Caco-2 (cell line): ENCODE results near the gene PTGDR2. TPM values are rescaled to one million over a fixed set of nuclear protein-coding genes. Genes with fewer than 3 reads are reported as not detected.

Experiments used
- BruUV-seq: library from RNA; stranded (reverse); fragments of 400-500 nt; replicated peaks from 2 replicates; lab custom pipeline; 2021; lab: Mats Ljungman, UMichigan
- CTCF ChIA-PET: fragments of 300-600 bp; sonication (Branson Sonifier 250); formaldehyde crosslinking; loops from one replicate; lab custom pipeline; 2022; ENCODE audit warnings: antibody characterized with exemption; lab: Charles Lee
- POLR2A ChIA-PET: fragments of 300-600 bp; sonication (Branson Sonifier 250); formaldehyde crosslinking; loops from one replicate; lab custom pipeline; 2022; ENCODE audit warnings: antibody characterized with exemption; lab: Charles Lee
- DNase-seq, 2 experiments: peaks; one replicate each; pipeline versions ENCODE4 v3.0.0 to v3.0.0-alpha.2; 2020 to 2022
- H3K27me3 ChIP-seq: replicated peaks from 2 replicates; pipeline ENCODE4 v1.6.0; 2011; ENCODE audit warnings: low read length; ENCODE audit not compliant: control insufficient read depth, insufficient read depth
- H3K36me3 ChIP-seq: 2 replicates; pipeline ENCODE4 v1.5.1; 2011; ENCODE audit warnings: low read length; ENCODE audit not compliant: control insufficient read depth, insufficient read depth
- H3K4me1 ChIP-seq: fragments of 250-450 bp; sonication (Bioruptor Pico); 2 replicates; pipeline ENCODE4 v1.5.1; 2020; ENCODE audit warnings: mild to moderate bottlenecking
- H3K4me3 ChIP-seq: 2 replicates; pipeline ENCODE4 v1.5.1; 2011; ENCODE audit warnings: low read depth, mild to moderate bottlenecking, control low read depth, low read length
- H3K9me3 ChIP-seq: fragments of 250-450 bp; sonication (Bioruptor Pico); 2 replicates; pipeline ENCODE4 v1.5.1; 2020; ENCODE audit warnings: mild to moderate bottlenecking, moderate library complexity
- H3K27ac Mint-ChIP-seq: one replicate; pipeline ENCODE4 v1.8.0; 2022; ENCODE audit warnings: mixed read lengths; ENCODE audit not compliant: unreplicated experiment
- H3K27me3 Mint-ChIP-seq: one replicate; pipeline ENCODE4 v1.8.0; 2022; ENCODE audit warnings: mixed read lengths; ENCODE audit not compliant: insufficient read depth, unreplicated experiment
- H3K36me3 Mint-ChIP-seq: one replicate; pipeline ENCODE4 v1.8.0; 2022; ENCODE audit warnings: mild to moderate bottlenecking, mixed read lengths; ENCODE audit not compliant: insufficient read depth, unreplicated experiment
- H3K4me1 Mint-ChIP-seq: one replicate; pipeline ENCODE4 v1.8.0; 2022; ENCODE audit warnings: low read depth, mixed read lengths; ENCODE audit not compliant: unreplicated experiment
- H3K4me3 Mint-ChIP-seq: one replicate; pipeline ENCODE4 v1.8.0; 2022; ENCODE audit warnings: mild to moderate bottlenecking, moderate library complexity, mixed read lengths; ENCODE audit not compliant: unreplicated experiment
- H3K9me3 Mint-ChIP-seq: one replicate; pipeline ENCODE4 v1.8.0; 2022; ENCODE audit warnings: mixed read lengths; ENCODE audit not compliant: unreplicated experiment
- CTCF ChIP-seq, 2 experiments: fragments of 200-600 bp in 1 of 2; IDR thresholded peaks; 1 replicate in 1 of 2; 2 replicates in 1 of 2; pipeline versions ENCODE4 v1.5.1 to v1.8.0; 2011 to 2022; ENCODE audit warnings: antibody characterized with exemption in 1 of 2, control low read depth in 1 of 2, inconsistent platforms in 1 of 2, low read depth in 1 of 2, low read length in 1 of 2, mild to moderate bottlenecking in 1 of 2, moderate library complexity in 1 of 2; ENCODE audit not compliant: insufficient read depth in 1 of 2, severe bottlenecking in 1 of 2, unreplicated experiment in 1 of 2
- intact Hi-C: fragments of 100-400 bp; cut with micrococcal nuclease; formaldehyde crosslinking; loops from one replicate; pipeline ENCODE4 v1.10.0; 2022; ENCODE audit not compliant: unreplicated experiment
- total RNA-seq: library from RNA; stranded (reverse); gene quantifications from 2 replicates; pipeline ENCODE4 v1.2.3, GENCODE V29; 2022

Gene PTGDR2
- total RNA-seq, 1 experiment from 2014 or later = 0.09 TPM

DNA sequence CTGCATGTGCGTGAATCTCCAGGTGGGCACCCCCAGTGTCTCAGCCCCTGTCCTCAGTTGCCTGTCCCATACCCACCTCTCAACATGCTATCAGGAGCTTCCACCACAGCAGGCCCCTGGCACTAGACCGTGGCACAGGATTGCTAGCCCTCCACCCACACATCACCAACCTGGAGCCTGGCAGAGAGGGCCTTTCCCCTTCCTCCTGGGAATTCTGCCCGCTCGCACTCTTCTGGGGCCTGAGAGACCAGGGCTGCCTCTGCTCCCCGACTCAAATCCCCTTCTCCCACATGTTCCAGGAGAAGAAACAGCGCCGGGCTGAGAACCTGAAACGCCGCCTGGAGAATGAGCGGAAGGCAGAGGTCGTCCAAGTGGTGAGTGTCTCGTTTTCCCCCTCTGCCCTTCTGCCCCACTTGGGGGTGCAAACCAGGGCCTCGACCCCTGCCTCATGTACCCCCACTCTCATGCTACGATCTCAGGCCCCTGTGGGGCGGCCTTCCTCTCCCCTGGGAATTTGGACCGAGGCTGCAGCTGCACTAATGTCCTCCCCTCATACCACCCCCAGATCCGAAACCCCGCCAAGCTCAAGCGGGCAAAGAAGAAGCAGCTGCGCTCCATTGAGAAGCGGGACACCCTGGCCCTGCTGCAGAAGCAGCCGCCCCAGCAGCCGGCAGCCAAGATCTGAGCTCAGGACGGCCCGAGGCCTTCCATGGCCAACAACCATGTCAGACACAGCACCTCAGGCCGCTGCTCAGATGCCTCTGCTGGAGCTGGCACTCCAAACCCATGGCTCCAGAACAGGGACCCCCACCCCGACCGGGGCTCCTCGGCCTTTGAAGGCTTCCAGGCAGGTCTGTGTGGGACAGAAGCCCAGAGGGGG is 5.9 kb downstream of the PTGDR2 start:
- Histone ChIP-seq H3K27me3 (no peaks in the 10 kb centered on the region), H3K4me3 (no peak overlapping the region), H3K4me1 (peaks cover 19% of the 10 kb centered on the region), H3K36me3 (peaks cover 4% of the 10 kb centered on the region), H3K9me3 (no peaks in the 10 kb centered on the region)
- no peaks in the 10 kb centered on the region for H3K9me3 Mint-ChIP-seq
- intact Hi-C loops = no loop called here
- no peak for TF ChIP-seq CTCF (IDR thresholded peaks at IDR 0.05; ENCODE audit: insufficient read depth in 1 of 2, low read depth in 1 of 2, low read length in 1 of 2, severe bottlenecking in 1 of 2, unreplicated experiment in 1 of 2)
- no TSS peak for BruUV-seq
- DNase-seq = no peak
- peaks cover 54% of the 10 kb centered on the region for H3K36me3 Mint-ChIP-seq
- ChIA-PET POLR2A (no interaction called here), CTCF (interaction anchor here (1.1 kb wide), 1 partner anchor 50 kb away, joined by 3 read pairs; no protein-coding TSS in a partner anchor)
- no peak overlapping the region for H3K4me3 Mint-ChIP-seq
- H3K4me1 Mint-ChIP-seq = peaks cover 7% of the 10 kb centered on the region
- H3K27ac Mint-ChIP-seq = no peak overlapping the region
- no peaks in the 10 kb centered on the region for H3K27me3 Mint-ChIP-seq

GRCh38 chr11:60848714-60849151 is 7.0 kb downstream of the PTGDR2 start:
- ChIA-PET POLR2A (no interaction called here), CTCF (no interaction called here)
- Mint-ChIP-seq H3K27me3 (no peaks in the 10 kb centered on the region), H3K4me1 (peaks cover 19% of the 10 kb centered on the region), H3K4me3 (no peak overlapping the region), H3K27ac (no peak overlapping the region), H3K9me3 (no peaks in the 10 kb centered on the region), H3K36me3 (peaks cover 60% of the 10 kb centered on the region)
- intact Hi-C loops = no loop called here
- no peak for TF ChIP-seq CTCF (IDR thresholded peaks at IDR 0.05; ENCODE audit: insufficient read depth in 1 of 2, low read depth in 1 of 2, low read length in 1 of 2, severe bottlenecking in 1 of 2, unreplicated experiment in 1 of 2)
- Histone ChIP-seq H3K27me3 (no peaks in the 10 kb centered on the region), H3K4me3 (no peak overlapping the region), H3K36me3 (peaks cover 4% of the 10 kb centered on the region), H3K9me3 (no peaks in the 10 kb centered on the region), H3K4me1 (peaks cover 29% of the 10 kb centered on the region)
- no peak for DNase-seq
- BruUV-seq = no TSS peak

- Histone ChIP-seq H3K27me3 (no peaks in the 10 kb centered on the region), H3K9me3 (no peaks in the 10 kb centered on the region), H3K4me3 (no peak overlapping the region), H3K36me3 (peaks cover 4% of the 10 kb centered on the region), H3K4me1 (peaks cover 29% of the 10 kb centered on the region)
- Mint-ChIP-seq H3K27me3 (no peaks in the 10 kb centered on the region), H3K4me1 (peaks cover 25% of the 10 kb centered on the region), H3K27ac (no peak overlapping the region), H3K4me3 (no peak overlapping the region), H3K36me3 (peaks cover 61% of the 10 kb centered on the region), H3K9me3 (no peaks in the 10 kb centered on the region)
- DNase-seq = no peak
- intact Hi-C loops = no loop called here
- ChIA-PET CTCF (no interaction called here), POLR2A (no interaction called here)
- BruUV-seq = no TSS peak
- TF ChIP-seq CTCF (IDR thresholded peaks at IDR 0.05; ENCODE audit: insufficient read depth in 1 of 2, low read depth in 1 of 2, low read length in 1 of 2, severe bottlenecking in 1 of 2, unreplicated experiment in 1 of 2) = no peak
These were observed 7.9 kb downstream of the PTGDR2 start for GRCh38 chr11:60847896-60848295.
